GM19455 (cell line): ENCODE data around the gene PCDHB15.
"Not testable (repeated sequence)": the region's sequence is repeated elsewhere in the genome, so short reads cannot be mapped to it uniquely, and the experiment has no call there.

Source experiments
- ATAC-seq: cut with Tn5 transposase; IDR thresholded peaks from one replicate; pipeline ENCODE4 v1.9.1; 2021; ENCODE audit not compliant: unreplicated experiment

The PCDHB15 gene

DNA sequence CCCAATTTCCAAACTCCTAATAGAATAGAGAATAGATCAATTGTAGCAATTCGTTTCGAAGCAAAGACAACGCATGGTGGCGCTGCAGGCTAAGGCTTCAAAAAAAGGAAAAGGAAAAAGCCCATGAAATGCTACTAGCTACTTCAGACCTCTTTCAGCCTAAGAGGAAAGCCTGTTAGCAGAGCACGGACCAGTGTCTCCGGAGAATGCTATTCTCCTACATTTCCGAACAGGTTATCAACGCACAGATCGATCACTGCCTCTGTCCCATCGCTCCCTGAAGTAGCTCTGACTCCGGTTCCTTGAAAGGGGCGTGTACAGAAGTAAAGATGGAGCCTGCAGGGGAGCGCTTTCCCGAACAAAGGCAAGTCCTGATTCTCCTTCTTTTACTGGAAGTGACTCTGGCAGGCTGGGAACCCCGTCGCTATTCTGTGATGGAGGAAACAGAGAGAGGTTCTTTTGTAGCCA lies at the start of gene PCDHB15:
Gene PCDHB15 (plus strand): TSS at position 146 of the 468 bp plus-strand sequence. CDS start 184 bp downstream, at position 330.
- no peak for ATAC-seq

DNA sequence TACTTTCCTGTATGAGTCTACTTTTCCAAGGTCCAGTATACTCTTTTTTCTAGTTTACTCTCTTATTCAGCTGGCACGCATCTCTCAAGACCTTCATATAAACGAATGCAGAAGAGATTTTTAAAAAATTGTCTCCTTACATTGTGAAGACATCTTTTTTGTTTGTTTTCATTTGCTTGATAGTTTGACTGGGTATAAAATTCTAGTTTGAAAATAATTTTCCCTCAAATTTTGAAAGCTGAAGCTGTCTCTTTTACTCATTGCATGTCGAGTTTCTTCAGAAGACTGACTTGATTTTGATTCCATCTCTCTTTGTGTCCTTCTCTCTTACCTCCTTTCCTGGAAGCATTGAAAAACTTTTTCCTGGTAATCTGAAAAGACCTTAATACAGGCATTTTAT lies 48.8 kb upstream of the PCDHB15 start:
- no peak for ATAC-seq

- ATAC-seq, result no peak
These were observed 45.6 kb upstream of the PCDHB15 start, which contains the start of gene PCDHB11 for GRCh38 chr5:141199359-141200235. PCDHB11 (plus strand) TSS chr5:141199627; CDS start chr5:141199775, 148 bp downstream.

GRCh38 chr5:141201126-141201525 lies 44.1 kb upstream of the PCDHB15 start:
- ATAC-seq, result not testable (repeated sequence)

DNA sequence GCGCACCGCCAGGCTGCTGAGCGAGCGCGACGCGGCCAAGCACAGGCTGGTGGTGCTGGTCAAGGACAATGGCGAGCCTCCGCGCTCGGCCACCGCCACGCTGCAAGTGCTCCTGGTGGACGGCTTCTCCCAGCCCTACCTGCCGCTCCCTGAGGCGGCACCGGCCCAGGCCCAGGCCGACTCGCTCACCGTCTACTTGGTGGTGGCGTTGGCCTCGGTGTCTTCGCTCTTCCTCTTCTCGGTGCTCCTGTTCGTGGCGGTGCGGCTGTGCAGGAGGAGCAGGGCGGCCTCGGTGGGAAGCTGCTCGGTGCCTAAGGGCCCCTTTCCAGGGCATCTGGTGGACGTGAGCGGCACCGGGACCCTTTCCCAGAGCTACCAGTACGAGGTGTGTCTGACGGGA lies 43.5 kb upstream of the PCDHB15 start:
- ATAC-seq, result not testable (repeated sequence)

DNA sequence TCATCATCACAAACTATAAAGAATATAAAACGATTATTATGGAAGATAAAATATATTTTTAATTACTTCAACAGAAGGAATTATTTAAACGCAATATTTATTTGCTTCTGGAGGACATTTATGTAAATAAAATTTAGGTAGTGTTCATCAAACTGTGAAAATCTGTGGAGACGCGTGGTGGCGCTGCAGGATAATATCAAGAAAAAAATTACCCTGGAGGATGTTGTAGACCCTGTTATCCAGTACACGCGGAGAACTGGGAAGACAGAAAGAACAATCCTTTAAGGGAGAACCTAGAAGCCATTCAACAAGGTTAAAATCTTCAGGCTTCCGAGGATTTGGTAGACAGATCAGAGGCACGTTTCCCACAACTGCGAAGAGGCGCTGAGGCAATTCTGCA lies 36.7 kb upstream of the PCDHB15 start, which contains the start of gene PCDHB12:
Gene PCDHB12 (plus strand): TSS at position 242 of the 400 bp plus-strand sequence. CDS start 189 bp downstream, outside the sequence.
- ATAC-seq, result no peak

- not testable (repeated sequence) for ATAC-seq
These were observed 34.9 kb upstream of the PCDHB15 start for GRCh38 chr5:141210281-141210680.

DNA sequence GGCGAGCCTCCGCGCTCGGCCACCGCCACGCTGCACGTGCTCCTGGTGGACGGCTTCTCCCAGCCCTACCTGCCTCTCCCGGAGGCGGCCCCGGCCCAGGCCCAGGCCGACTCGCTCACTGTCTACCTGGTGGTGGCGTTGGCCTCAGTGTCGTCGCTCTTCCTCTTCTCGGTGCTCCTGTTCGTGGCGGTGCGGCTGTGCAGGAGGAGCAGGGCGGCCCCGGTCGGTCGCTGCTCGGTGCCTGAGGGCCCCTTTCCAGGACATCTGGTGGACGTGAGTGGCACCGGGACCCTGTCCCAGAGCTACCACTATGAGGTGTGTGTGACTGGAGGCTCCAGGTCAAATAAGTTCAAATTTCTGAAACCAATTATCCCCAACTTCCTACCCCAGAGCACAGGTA lies 34.3 kb upstream of the PCDHB15 start:
- ATAC-seq, result not testable (repeated sequence)

DNA sequence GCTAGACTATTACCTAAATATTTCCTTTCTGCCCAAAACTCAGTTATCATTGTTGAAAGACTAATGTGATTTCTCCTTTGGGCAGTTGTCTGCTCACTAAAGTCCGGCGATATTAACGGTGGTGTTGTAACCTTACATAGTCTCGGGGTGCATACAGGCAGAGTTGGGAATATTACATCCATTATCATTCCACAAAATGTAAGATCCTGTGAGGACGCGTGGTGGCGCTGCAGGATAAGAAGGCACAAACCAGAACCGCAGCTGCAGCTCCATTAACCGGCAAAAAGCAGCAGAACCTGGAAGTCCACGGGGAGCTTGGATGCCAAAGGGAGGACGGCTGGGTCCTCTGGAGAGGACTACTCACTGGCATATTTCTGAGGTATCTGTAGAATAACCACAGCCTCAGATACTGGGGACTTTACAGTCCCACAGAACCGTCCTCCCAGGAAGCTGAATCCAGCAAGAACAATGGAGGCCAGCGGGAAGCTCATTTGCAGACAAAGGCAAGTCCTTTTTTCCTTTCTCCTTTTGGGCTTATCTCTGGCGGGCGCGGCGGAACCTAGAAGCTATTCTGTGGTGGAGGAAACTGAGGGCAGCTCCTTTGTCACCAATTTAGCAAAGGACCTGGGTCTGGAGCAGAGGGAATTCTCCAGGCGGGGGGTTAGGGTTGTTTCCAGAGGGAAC lies 31.4 kb upstream of the PCDHB15 start, which contains the start of gene PCDHB13:
Gene PCDHB13 (plus strand): TSS at position 264 of the 684 bp plus-strand sequence. CDS start 205 bp downstream, at position 469.
- ATAC-seq, result not testable (repeated sequence)

DNA sequence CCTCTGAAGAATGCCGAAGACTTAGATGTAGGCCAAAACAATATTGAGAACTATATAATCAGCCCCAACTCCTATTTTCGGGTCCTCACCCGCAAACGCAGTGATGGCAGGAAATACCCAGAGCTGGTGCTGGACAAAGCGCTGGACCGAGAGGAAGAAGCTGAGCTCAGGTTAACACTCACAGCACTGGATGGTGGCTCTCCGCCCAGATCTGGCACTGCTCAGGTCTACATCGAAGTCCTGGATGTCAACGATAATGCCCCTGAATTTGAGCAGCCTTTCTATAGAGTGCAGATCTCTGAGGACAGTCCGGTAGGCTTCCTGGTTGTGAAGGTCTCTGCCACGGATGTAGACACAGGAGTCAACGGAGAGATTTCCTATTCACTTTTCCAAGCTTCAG lies 30.6 kb upstream of the PCDHB15 start:
- ATAC-seq, result not testable (repeated sequence)

DNA sequence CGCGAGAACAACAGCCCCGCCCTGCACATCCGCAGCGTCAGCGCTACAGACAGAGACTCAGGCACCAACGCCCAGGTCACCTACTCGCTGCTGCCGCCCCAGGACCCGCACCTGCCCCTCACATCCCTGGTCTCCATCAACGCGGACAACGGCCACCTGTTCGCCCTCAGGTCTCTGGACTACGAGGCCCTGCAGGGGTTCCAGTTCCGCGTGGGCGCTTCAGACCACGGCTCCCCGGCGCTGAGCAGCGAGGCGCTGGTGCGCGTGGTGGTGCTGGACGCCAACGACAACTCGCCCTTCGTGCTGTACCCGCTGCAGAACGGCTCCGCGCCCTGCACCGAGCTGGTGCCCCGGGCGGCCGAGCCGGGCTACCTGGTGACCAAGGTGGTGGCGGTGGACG lies 29.7 kb upstream of the PCDHB15 start:
- ATAC-seq, result not testable (repeated sequence)

DNA sequence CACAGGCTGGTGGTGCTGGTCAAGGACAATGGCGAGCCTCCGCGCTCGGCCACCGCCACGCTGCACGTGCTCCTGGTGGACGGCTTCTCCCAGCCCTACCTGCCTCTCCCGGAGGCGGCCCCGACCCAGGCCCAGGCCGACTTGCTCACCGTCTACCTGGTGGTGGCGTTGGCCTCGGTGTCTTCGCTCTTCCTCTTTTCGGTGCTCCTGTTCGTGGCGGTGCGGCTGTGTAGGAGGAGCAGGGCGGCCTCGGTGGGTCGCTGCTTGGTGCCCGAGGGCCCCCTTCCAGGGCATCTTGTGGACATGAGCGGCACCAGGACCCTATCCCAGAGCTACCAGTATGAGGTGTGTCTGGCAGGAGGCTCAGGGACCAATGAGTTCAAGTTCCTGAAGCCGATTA lies 29.2 kb upstream of the PCDHB15 start:
- ATAC-seq, result not testable (repeated sequence)

DNA sequence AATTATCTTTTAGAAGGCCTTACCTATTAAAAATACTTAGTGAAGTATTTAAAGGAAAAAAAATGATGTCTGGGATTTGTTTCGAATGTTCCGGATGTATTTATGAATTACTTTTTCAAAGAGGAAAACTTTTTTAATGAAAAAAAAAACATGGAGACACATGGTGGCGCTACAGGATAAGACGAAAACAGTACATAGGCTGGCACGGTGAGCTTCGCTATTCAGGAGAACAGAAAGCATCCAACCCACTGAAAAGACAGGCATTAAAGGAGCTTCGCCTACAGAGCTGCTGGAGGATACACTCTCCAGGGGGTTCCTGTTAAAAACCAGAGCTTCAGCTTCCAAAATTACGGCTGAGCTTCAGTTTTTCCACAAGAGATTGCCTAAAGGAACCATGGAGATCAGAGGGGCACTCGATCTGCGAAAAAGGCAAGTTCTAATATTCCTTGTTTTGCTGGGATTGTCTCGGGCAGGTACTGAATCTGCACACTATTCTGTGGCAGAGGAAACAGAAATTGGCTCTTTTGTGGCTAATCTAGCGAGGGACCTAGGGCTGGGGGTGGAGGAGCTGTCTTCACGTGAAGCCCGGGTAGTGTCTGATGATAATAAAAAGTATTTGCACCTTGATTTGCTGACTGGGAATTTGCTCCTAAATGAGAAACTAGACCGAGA lies 21.9 kb upstream of the PCDHB15 start, which contains the start of gene PCDHB14:
Gene PCDHB14 (plus strand): TSS at position 232 of the 672 bp plus-strand sequence. CDS start 163 bp downstream, at position 395.
- no peak for ATAC-seq

- ATAC-seq, result not testable (repeated sequence)
These were observed 20.4 kb upstream of the PCDHB15 start for GRCh38 chr5:141224844-141225243.

DNA sequence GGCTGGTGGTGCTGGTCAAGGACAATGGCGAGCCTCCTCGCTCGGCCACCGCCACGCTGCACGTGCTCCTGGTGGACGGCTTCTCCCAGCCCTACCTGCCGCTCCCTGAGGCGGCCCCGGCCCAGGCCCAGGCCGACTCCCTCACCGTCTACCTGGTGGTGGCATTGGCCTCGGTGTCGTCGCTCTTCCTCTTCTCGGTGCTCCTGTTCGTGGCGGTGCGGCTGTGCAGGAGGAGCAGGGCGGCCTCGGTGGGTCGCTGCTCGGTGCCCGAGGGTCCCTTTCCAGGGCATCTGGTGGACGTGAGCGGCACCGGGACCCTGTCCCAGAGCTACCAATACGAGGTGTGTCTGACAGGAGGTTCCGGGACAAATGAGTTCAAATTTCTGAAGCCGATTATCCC lies 19.8 kb upstream of the PCDHB15 start:
- ATAC-seq, result not testable (repeated sequence)

DNA sequence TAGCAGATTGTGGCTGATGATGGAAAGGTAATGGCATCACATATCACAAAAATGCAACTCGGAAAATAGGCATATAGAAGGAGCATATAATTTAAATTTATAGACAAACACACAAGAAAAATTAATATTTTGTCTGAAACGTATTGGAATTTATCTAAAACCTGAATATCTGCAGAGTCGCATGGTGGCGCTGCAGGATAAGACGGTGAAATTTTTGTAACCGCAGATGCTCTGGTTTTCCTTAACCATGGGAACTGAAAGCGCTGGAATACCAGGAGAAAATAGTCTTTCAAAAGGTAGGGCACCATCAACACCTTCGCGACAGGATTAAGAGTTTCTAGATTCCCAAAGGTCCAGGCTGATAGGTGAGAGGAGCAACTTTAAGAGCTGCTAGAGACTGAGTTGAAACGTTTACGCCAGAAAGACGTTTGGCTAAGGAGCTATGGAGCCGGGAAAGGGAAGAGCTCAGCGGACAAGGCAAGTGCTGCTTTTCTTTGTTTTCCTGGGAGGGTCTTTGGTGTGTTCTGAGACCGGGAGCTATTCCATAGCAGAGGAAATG lies 11.0 kb upstream of the PCDHB15 start:
- no peak for ATAC-seq

- ATAC-seq, result not testable (repeated sequence)
These were observed 9.3 kb upstream of the PCDHB15 start for GRCh38 chr5:141235922-141236321.

DNA sequence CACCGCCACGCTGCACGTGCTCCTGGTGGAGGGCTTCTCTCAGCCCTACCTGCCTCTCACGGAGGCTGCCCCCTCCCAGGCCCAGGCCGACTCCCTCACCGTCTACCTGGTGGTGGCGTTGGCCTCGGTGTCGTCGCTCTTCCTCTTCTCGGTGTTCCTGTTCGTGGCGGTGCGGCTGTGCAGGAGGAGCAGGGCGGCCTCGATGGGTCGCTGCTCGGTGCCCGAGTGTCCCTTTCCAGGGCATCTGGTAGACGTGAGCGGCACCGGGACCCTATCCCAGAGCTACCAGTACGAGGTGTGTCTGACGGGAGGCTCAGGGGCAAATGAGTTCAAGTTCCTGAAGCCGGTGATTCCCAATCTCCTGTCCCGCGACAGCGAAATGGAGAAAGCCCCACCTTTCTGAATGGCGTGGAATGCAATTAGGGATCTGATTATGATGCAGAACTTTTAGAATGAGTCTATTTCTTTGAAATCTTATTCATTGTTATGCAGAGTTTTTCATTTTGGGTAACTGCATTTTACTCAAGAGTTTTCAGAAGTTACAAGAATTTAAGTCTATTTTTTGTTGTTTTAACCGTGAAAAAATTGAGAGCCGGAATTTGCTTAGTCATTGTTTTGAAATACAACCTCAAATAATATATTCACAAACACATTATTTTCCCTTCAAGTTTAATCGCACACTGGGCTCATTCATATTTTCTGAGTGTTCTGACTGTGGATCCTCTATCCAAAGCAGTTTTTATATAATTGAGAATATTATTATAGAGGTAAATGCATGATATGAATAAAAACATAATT lies 8.5 kb upstream of the PCDHB15 start:
- no peak for ATAC-seq

- no peak for ATAC-seq
These were observed 3.7 kb upstream of the PCDHB15 start for GRCh38 chr5:141241496-141241895.

GRCh38 chr5:141246971-141247370 lies 1.8 kb downstream of the PCDHB15 start:
- ATAC-seq, result not testable (repeated sequence)
